Liver (tissue), 3 donors: ENCODE data around the gene ZDHHC14.

Experiments
- FOXA2 ChIP-seq: IDR thresholded peaks from 2 replicates; pipeline ENCODE4 v1.6.1; 2016; ENCODE audit warnings: antibody characterized with exemption
- GABPA ChIP-seq, 2 donors: IDR thresholded peaks in 1 of 2; conservative IDR thresholded peaks in 1 of 2; 2 replicates each; pipeline ENCODE4 v1.6.1; 2016; ENCODE audit warnings: antibody characterized with exemption in 2 of 2, mild to moderate bottlenecking in 1 of 2, moderate library complexity in 1 of 2
- JUND ChIP-seq, 2 donors: IDR thresholded peaks; 2 replicates each; pipeline ENCODE4 v1.6.1; 2016; ENCODE audit warnings: antibody characterized with exemption in 2 of 2
- NR2F2 ChIP-seq: IDR thresholded peaks from 2 replicates; pipeline ENCODE4 v1.6.1; 2016; ENCODE audit warnings: antibody characterized with exemption
- SP1 ChIP-seq: IDR thresholded peaks from 2 replicates; pipeline ENCODE4 v1.6.1; 2018; ENCODE audit warnings: antibody characterized with exemption, mild to moderate bottlenecking
- TAF1 ChIP-seq: conservative IDR thresholded peaks from 2 replicates; pipeline ENCODE4 v1.6.1; 2016; ENCODE audit warnings: antibody characterized with exemption, mild to moderate bottlenecking
- YY1 ChIP-seq: IDR thresholded peaks from 2 replicates; pipeline ENCODE4 v1.6.1; 2016; ENCODE audit warnings: antibody characterized with exemption, mild to moderate bottlenecking
- TF ChIP-seq, protein P1 (sequence below): fragments of 150-350 bp; IDR thresholded peaks from 2 replicates; pipeline ENCODE4 v1.5.1; 2017; ENCODE audit warnings: improper control_type of control experiment, low read depth, low read length; ENCODE audit not compliant: missing input control
- TF ChIP-seq, protein P2 (sequence below): IDR thresholded peaks from 2 replicates; pipeline ENCODE4 v1.6.1; 2016; ENCODE audit warnings: antibody characterized with exemption
- TF ChIP-seq, protein P3 (sequence below): IDR thresholded peaks from 2 replicates; pipeline ENCODE4 v1.6.1; 2016; ENCODE audit warnings: antibody characterized with exemption
- TF ChIP-seq, protein P4 (sequence below): IDR thresholded peaks from 2 replicates; pipeline ENCODE4 v1.6.1; 2016; ENCODE audit warnings: antibody characterized with exemption, mild to moderate bottlenecking
- TF ChIP-seq, protein P5 (sequence below): IDR thresholded peaks from 2 replicates; pipeline ENCODE4 v1.6.1; 2016; ENCODE audit warnings: antibody characterized with exemption
- donor health status: healthy.
- donor health status: healthy.

DNA sequence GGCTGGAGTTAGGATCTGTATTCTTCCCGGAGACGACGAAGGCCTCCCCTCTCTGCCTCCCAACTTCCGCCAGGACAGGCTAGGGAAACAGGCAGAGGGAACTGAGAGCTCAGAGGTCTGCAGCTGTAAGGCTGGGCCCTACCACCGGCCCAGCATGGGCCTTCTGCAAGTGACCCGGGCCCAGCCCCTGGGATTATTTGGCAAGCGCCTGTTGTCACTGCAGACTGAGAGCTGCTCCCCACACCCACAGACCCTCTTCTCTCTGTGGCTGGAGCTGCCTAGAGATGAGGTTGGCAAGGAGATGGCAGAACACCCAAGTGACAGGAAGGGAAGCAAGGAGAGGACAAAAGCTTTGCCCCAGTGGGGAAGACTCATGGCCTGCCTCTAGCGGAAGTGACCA is 212.6 kb downstream of the ZDHHC14 start:
- TF ChIP-seq, protein P1, sequence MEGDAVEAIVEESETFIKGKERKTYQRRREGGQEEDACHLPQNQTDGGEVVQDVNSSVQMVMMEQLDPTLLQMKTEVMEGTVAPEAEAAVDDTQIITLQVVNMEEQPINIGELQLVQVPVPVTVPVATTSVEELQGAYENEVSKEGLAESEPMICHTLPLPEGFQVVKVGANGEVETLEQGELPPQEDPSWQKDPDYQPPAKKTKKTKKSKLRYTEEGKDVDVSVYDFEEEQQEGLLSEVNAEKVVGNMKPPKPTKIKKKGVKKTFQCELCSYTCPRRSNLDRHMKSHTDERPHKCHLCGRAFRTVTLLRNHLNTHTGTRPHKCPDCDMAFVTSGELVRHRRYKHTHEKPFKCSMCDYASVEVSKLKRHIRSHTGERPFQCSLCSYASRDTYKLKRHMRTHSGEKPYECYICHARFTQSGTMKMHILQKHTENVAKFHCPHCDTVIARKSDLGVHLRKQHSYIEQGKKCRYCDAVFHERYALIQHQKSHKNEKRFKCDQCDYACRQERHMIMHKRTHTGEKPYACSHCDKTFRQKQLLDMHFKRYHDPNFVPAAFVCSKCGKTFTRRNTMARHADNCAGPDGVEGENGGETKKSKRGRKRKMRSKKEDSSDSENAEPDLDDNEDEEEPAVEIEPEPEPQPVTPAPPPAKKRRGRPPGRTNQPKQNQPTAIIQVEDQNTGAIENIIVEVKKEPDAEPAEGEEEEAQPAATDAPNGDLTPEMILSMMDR = no peak
- TF ChIP-seq GABPA (IDR thresholded peaks at IDR 0.05 in 1 of 2, conservative IDR thresholded peaks at IDR 0.05 in 1 of 2) (no peak), YY1 (no peak), NR2F2 (no peak), JUND (IDR thresholded peaks at IDR 0.05) (no peak), FOXA2 (no peak), TAF1 (no peak), SP1 (no peak)
- TF ChIP-seq, protein P2, sequence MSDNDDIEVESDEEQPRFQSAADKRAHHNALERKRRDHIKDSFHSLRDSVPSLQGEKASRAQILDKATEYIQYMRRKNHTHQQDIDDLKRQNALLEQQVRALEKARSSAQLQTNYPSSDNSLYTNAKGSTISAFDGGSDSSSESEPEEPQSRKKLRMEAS = no peak
- TF ChIP-seq, protein P3, sequence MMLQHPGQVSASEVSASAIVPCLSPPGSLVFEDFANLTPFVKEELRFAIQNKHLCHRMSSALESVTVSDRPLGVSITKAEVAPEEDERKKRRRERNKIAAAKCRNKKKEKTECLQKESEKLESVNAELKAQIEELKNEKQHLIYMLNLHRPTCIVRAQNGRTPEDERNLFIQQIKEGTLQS = no peak
- TF ChIP-seq, protein P4, sequence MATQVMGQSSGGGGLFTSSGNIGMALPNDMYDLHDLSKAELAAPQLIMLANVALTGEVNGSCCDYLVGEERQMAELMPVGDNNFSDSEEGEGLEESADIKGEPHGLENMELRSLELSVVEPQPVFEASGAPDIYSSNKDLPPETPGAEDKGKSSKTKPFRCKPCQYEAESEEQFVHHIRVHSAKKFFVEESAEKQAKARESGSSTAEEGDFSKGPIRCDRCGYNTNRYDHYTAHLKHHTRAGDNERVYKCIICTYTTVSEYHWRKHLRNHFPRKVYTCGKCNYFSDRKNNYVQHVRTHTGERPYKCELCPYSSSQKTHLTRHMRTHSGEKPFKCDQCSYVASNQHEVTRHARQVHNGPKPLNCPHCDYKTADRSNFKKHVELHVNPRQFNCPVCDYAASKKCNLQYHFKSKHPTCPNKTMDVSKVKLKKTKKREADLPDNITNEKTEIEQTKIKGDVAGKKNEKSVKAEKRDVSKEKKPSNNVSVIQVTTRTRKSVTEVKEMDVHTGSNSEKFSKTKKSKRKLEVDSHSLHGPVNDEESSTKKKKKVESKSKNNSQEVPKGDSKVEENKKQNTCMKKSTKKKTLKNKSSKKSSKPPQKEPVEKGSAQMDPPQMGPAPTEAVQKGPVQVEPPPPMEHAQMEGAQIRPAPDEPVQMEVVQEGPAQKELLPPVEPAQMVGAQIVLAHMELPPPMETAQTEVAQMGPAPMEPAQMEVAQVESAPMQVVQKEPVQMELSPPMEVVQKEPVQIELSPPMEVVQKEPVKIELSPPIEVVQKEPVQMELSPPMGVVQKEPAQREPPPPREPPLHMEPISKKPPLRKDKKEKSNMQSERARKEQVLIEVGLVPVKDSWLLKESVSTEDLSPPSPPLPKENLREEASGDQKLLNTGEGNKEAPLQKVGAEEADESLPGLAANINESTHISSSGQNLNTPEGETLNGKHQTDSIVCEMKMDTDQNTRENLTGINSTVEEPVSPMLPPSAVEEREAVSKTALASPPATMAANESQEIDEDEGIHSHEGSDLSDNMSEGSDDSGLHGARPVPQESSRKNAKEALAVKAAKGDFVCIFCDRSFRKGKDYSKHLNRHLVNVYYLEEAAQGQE = no peak
- TF ChIP-seq, protein P5, sequence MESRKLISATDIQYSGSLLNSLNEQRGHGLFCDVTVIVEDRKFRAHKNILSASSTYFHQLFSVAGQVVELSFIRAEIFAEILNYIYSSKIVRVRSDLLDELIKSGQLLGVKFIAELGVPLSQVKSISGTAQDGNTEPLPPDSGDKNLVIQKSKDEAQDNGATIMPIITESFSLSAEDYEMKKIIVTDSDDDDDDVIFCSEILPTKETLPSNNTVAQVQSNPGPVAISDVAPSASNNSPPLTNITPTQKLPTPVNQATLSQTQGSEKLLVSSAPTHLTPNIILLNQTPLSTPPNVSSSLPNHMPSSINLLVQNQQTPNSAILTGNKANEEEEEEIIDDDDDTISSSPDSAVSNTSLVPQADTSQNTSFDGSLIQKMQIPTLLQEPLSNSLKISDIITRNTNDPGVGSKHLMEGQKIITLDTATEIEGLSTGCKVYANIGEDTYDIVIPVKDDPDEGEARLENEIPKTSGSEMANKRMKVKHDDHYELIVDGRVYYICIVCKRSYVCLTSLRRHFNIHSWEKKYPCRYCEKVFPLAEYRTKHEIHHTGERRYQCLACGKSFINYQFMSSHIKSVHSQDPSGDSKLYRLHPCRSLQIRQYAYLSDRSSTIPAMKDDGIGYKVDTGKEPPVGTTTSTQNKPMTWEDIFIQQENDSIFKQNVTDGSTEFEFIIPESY = no peak
